Measurements from ENCODE around the gene CCDC40. TPM values are rescaled to one million over a fixed set of nuclear protein-coding genes. Genes with fewer than 3 reads are reported as not detected.

CCDC40 gene
- total and polyA plus RNA-seq, 2 experiments from 2014 or later, result 2.4 to 3.0 TPM

DNA sequence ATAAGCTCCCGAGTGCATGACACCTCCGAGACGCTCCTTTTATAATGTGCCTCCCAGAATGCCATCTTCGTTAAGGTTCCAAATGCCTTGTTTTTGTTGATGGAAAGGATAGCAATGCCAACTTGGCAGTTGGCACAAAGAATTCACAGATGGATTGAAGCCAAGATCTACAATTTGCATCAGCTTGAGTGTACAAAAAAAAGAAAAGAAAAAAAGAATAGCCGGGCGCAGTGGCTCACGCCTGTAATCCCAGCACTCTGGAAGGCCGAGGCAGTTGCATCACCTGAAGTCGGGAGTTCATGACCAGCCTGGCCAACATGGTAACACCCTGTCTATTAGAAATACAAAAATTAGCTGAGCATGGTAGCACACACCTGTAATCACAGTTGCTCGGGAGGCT lies 8.4 kb upstream of the CCDC40 start:
- peak overlapping the region; percentile 54 for H3K9ac ChIP-seq
- no peak for DNase-seq
- H3K36me3 ChIP-seq (ENCODE audit: low read depth), result no peaks in the 10 kb centered on the region
- no peaks in the 10 kb centered on the region for H3K9me2 ChIP-seq (ENCODE audit: insufficient read depth)
- peak overlapping the region; percentile 71 for H3K27ac ChIP-seq
- WGBS, 2 experiments (ENCODE audit: low coverage in 1 of 2, low lambda C conversion rate in 2 of 2, missing lambda C conversion rate in 2 of 2), result 74 to 76% methylated on average over 10 of the region's 10 CpGs
- H3K27me3 ChIP-seq (replicated peaks; ENCODE audit: insufficient read depth), result no peaks in the 10 kb centered on the region
- H3K4me3 ChIP-seq, result no peak overlapping the region
- in situ Hi-C loops (cut with MboI), result no loop called here
- peaks cover 24% of the 10 kb centered on the region; the same call in 1 of the 2 replicates for H3F3A ChIP-seq (ENCODE audit: insufficient read depth)
- H2AFZ ChIP-seq, result peak overlapping the region; percentile 35; the same call in 1 of the 2 replicates
- H3K4me1 ChIP-seq (ENCODE audit: insufficient read depth), result peaks cover 22% of the 10 kb centered on the region
- TF ChIP-seq EZH2phosphoT487 (IDR thresholded peaks at IDR 0.05; ENCODE audit: insufficient read depth, low read depth) (no peak), EZH2 (IDR thresholded peaks at IDR 0.05; ENCODE audit: insufficient read depth, poor library complexity, severe bottlenecking) (no peak)
- no peaks in the 10 kb centered on the region for H4K20me1 ChIP-seq (ENCODE audit: insufficient read depth)
- H3K79me2 ChIP-seq (ENCODE audit: insufficient read depth), result peaks cover 78% of the 10 kb centered on the region
- no peaks in the 10 kb centered on the region for H3K9me3 ChIP-seq (ENCODE audit: low read depth)
- no peak overlapping the region for H3K4me2 ChIP-seq (ENCODE audit: unreplicated experiment)

DNA sequence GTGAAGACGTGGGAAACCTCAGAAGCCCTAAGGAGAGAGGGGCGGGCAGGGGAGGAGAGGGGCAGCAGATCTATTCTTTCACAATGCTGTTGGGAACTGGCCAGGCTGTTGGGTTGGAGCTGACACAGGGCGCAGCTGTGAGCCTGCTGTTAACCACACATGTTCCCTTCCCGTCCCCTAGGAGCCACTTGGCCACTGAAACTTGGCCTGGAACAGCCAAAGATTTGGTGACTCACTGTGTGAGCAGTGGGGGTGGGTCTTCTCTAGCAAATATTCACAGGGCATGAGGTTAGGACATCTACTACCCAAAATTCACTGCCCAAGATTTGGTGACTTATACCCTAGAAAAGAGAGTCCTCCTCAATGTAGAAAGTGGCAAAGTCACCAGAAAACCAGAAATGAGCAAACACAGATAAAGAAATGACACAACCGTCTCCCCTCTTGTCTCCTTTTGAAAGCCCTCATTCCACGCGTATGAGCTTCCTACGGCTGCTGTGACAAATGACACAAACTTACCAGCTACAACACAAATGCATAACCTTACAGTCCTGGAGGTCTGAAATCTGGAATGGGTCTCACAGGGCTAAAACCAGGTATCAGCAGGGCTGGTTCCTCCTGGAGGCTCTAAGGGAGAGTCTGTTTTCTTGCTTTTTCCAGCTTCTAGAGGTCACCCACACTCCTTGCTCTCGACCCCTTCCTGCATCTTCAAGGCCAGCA lies 7.0 kb upstream of the CCDC40 start:
- H3K4me3 ChIP-seq, result peak overlapping the region; percentile 52
- no peaks in the 10 kb centered on the region for H3K9me2 ChIP-seq (ENCODE audit: insufficient read depth)
- no peak for TF ChIP-seq EZH2phosphoT487 (IDR thresholded peaks at IDR 0.05; ENCODE audit: insufficient read depth, low read depth)
- no peak for TF ChIP-seq EZH2 (IDR thresholded peaks at IDR 0.05; ENCODE audit: insufficient read depth, poor library complexity, severe bottlenecking)
- H3K79me2 ChIP-seq (ENCODE audit: insufficient read depth), result peaks cover 78% of the 10 kb centered on the region
- H3K27ac ChIP-seq, result peak overlapping the region; percentile 71
- peak; percentile 86 for DNase-seq
- peaks cover 25% of the 10 kb centered on the region for H3K4me1 ChIP-seq (ENCODE audit: insufficient read depth)
- H3K27me3 ChIP-seq (replicated peaks; ENCODE audit: insufficient read depth), result no peaks in the 10 kb centered on the region
- H3K4me2 ChIP-seq (ENCODE audit: unreplicated experiment), result peak overlapping the region; percentile 59
- H3K9ac ChIP-seq, result peak overlapping the region; percentile 54
- peaks cover 27% of the 10 kb centered on the region for H3F3A ChIP-seq (ENCODE audit: insufficient read depth)
- no peaks in the 10 kb centered on the region for H3K9me3 ChIP-seq (ENCODE audit: low read depth)
- H3K36me3 ChIP-seq (ENCODE audit: low read depth), result no peaks in the 10 kb centered on the region
- H2AFZ ChIP-seq, result no peak overlapping the region
- no peaks in the 10 kb centered on the region for H4K20me1 ChIP-seq (ENCODE audit: insufficient read depth)
- 14 to 17% methylated on average over 8 to 9 of the region's 9 CpGs for WGBS, 2 experiments (ENCODE audit: low coverage in 1 of 2, low lambda C conversion rate in 2 of 2, missing lambda C conversion rate in 2 of 2)
- in situ Hi-C loops (cut with MboI), result no loop called here

DNA sequence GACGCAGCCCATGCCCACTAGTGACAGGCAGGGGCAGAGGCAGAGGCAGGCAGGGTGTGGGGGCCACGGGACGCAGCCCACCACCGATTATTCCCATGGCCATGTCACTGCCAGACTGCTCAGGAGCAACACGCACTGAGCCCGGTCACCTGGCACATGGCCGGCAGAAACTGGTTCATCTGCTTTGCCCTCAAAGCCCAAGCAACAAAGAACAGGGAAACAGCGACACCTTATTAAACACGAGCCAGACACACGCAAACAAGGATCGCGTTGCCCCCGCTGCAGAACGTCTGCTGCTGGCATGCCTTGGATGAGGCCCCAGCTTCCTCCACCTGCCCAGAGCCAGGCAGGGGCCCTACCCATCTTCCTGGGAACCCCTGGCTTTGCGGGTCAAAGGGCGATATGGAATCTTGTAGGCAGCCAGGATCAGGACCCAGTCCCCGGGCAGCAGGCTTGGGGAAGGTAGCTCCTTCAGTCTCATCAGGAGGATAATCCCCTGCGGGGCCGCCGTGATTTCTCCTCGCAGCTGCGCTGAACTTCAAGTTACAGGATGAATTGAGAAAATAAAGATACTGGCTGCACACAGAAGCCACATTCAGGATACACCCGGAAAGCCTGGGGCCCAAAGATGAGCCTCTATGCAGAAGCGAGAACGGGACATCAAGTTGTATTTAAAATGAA lies 5.6 kb upstream of the CCDC40 start:
- Histone ChIP-seq H3K4me1 (ENCODE audit: insufficient read depth) (peaks cover 28% of the 10 kb centered on the region), H3K27me3 (replicated peaks; ENCODE audit: insufficient read depth) (no peaks in the 10 kb centered on the region), H3K27ac (no peak overlapping the region), H3K4me2 (ENCODE audit: unreplicated experiment) (no peak overlapping the region), H3K9ac (no peak overlapping the region), H3K9me2 (ENCODE audit: insufficient read depth) (no peaks in the 10 kb centered on the region), H3F3A (ENCODE audit: insufficient read depth) (peaks cover 34% of the 10 kb centered on the region), H2AFZ (no peak overlapping the region), H4K20me1 (ENCODE audit: insufficient read depth) (no peaks in the 10 kb centered on the region), H3K4me3 (no peak overlapping the region), H3K9me3 (ENCODE audit: low read depth) (no peaks in the 10 kb centered on the region), H3K79me2 (ENCODE audit: insufficient read depth) (peaks cover 74% of the 10 kb centered on the region), H3K36me3 (ENCODE audit: low read depth) (no peaks in the 10 kb centered on the region)
- 92 to 96% methylated on average over 25 of the region's 25 CpGs for WGBS, 2 experiments (ENCODE audit: low coverage in 1 of 2, low lambda C conversion rate in 2 of 2, missing lambda C conversion rate in 2 of 2)
- in situ Hi-C loops (cut with MboI), result no loop called here
- DNase-seq, result no peak
- TF ChIP-seq EZH2phosphoT487 (IDR thresholded peaks at IDR 0.05; ENCODE audit: insufficient read depth, low read depth) (no peak), EZH2 (IDR thresholded peaks at IDR 0.05; ENCODE audit: insufficient read depth, poor library complexity, severe bottlenecking) (no peak)

DNA sequence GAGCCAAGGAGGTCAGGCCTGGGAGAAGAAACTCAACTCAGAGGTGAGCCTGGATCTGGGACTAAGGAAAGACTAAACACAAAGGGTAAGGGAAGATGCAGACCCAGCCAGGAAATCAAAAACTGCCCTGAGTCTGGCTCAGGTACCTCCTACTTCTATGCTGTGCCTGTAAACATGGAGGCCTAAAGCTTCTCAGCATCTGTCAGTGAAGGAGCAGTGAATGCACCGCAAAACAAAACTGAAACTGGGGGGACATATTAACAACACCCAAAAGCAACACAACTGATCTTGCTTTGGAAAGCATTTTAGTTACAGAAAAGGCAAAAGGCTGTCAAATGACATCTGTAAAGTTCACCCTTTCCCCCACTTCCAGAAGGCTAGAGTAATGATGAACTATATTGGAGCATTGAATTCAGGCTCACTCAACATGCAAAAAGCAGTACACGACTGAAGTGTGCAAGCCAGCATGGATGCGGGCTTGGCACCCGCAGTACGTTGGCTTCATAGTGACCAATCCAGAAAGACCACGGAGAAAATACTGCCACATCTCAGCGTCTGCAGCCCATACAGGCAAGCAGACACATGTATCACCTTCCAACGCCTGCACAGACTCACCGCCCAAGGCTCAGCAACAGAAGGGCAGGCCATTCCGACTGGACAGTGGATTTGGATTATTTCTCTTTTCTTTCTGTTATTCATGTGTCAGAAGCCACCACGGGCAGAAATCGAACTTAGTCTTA lies 4.6 kb upstream of the CCDC40 start:
- no peak overlapping the region for H3K4me2 ChIP-seq (ENCODE audit: unreplicated experiment)
- no peak overlapping the region for H2AFZ ChIP-seq
- no peak for TF ChIP-seq EZH2 (IDR thresholded peaks at IDR 0.05; ENCODE audit: insufficient read depth, poor library complexity, severe bottlenecking)
- TF ChIP-seq EZH2phosphoT487 (IDR thresholded peaks at IDR 0.05; ENCODE audit: insufficient read depth, low read depth), result no peak
- peaks cover 28% of the 10 kb centered on the region for H3K4me1 ChIP-seq (ENCODE audit: insufficient read depth)
- no peak overlapping the region for H3K4me3 ChIP-seq
- whole genome bisulfite sequencing, 2 experiments (ENCODE audit: low coverage in 1 of 2, low lambda C conversion rate in 2 of 2, missing lambda C conversion rate in 2 of 2), result 88% methylated on average over 12 of the region's 12 CpGs
- no peaks in the 10 kb centered on the region for H3K36me3 ChIP-seq (ENCODE audit: low read depth)
- no peaks in the 10 kb centered on the region for H3K9me2 ChIP-seq (ENCODE audit: insufficient read depth)
- no peak for DNase-seq
- H3K9me3 ChIP-seq (ENCODE audit: low read depth), result no peaks in the 10 kb centered on the region
- no peak overlapping the region for H3K9ac ChIP-seq
- no peaks in the 10 kb centered on the region for H3K27me3 ChIP-seq (replicated peaks; ENCODE audit: insufficient read depth)
- peaks cover 64% of the 10 kb centered on the region for H3K79me2 ChIP-seq (ENCODE audit: insufficient read depth)
- H3K27ac ChIP-seq, result no peak overlapping the region
- no peaks in the 10 kb centered on the region for H4K20me1 ChIP-seq (ENCODE audit: insufficient read depth)
- in situ Hi-C loops (cut with MboI), result no loop called here
- peaks cover 34% of the 10 kb centered on the region for H3F3A ChIP-seq (ENCODE audit: insufficient read depth)

Measured in GM23248 (cell line).